IMR-90 (cell line): Measurements from ENCODE around the gene PYGL. TPM values are rescaled to one million over a fixed set of nuclear protein-coding genes. Genes with fewer than 3 reads are reported as not detected.

Source experiments
- ATAC-seq: fragments of 200-7000 bp; cut with Tn5 transposase; 2 replicates; pipeline ENCODE4 v1.9.1; 2020; ENCODE audit warnings: low read depth, mild to moderate bottlenecking, moderate library complexity
- BruUV-seq: library from RNA; stranded (reverse); fragments of 400-500 nt; replicated peaks from 2 replicates; lab custom pipeline; 2021; lab: Mats Ljungman, UMichigan
- CTCF ChIA-PET: fragments of 300-600 bp; formaldehyde crosslinking; extraction: SDS; loops from one replicate; lab custom pipeline; 2021; ENCODE audit warnings: antibody characterized with exemption; lab: Yijun Ruan, JAX
- POLR2A ChIA-PET: fragments of 300-600 bp; sonication (Branson Sonifier 250); formaldehyde crosslinking; loops from one replicate; lab custom pipeline; 2022; ENCODE audit warnings: antibody characterized with exemption; ENCODE audit not compliant: unreplicated experiment; lab: Charles Lee
- DNase-seq: peaks from one replicate; pipeline ENCODE4 v3.0.0; 2013
- H2AFZ ChIP-seq: replicated peaks from 2 replicates; pipeline ENCODE3; 2013; ENCODE audit warnings: low read length, mild to moderate bottlenecking; ENCODE audit not compliant: poor library complexity
- H2AK5ac ChIP-seq: 2 replicates; pipeline ENCODE4 v1.6.1; 2013; ENCODE audit warnings: low read depth, low read length, inconsistent platforms
- H2AK9ac ChIP-seq: replicated peaks from 2 replicates; pipeline ENCODE3; 2013; ENCODE audit warnings: mild to moderate bottlenecking, low read depth, low read length, moderate library complexity; ENCODE audit not compliant: poor library complexity
- H2BK120ac ChIP-seq: 2 replicates; pipeline ENCODE4 v1.6.1; 2013; ENCODE audit warnings: low read depth, low read length, inconsistent platforms
- H2BK15ac ChIP-seq: 3 replicates; pipeline ENCODE4 v1.6.1; 2013; ENCODE audit warnings: low read depth, low read length, inconsistent platforms
- H2BK20ac ChIP-seq: 2 replicates; pipeline ENCODE4 v1.6.1; 2013; ENCODE audit warnings: low read depth, mild to moderate bottlenecking, inconsistent platforms, low read length, moderate library complexity
- H2BK5ac ChIP-seq: 2 replicates; pipeline ENCODE4 v1.6.1; 2013; ENCODE audit warnings: mild to moderate bottlenecking, low read depth, low read length, inconsistent platforms; ENCODE audit not compliant: poor library complexity, severe bottlenecking
- H3K14ac ChIP-seq: replicated peaks from 2 replicates; pipeline ENCODE4 v1.6.1; 2013; ENCODE audit warnings: low read depth, low read length, inconsistent platforms
- H3K18ac ChIP-seq: 2 replicates; pipeline ENCODE4 v1.6.1; 2013; ENCODE audit warnings: low read depth, low read length, control low read depth
- H3K23ac ChIP-seq: 2 replicates; pipeline ENCODE4 v1.6.1; 2013; ENCODE audit warnings: low read depth, low read length, inconsistent platforms
- H3K27ac ChIP-seq: 2 replicates; pipeline ENCODE4 v1.5.1; 2013; ENCODE audit warnings: mild to moderate bottlenecking, control low read depth, low read length; ENCODE audit not compliant: insufficient read depth
- H3K27me3 ChIP-seq: 2 replicates; pipeline ENCODE4 v1.6.1; 2013; ENCODE audit warnings: low read length; ENCODE audit not compliant: control insufficient read depth, insufficient read depth
- H3K36me3 ChIP-seq: 2 replicates; pipeline ENCODE4 v1.6.1; 2013; ENCODE audit warnings: low read length, mixed read lengths; ENCODE audit not compliant: control insufficient read depth, insufficient read depth
- H3K4ac ChIP-seq: 2 replicates; pipeline ENCODE4 v1.6.1; 2013; ENCODE audit warnings: low read depth, low read length, inconsistent platforms
- H3K4me1 ChIP-seq: 2 replicates; pipeline ENCODE4 v1.6.1; 2013; ENCODE audit warnings: low read length, mixed read lengths; ENCODE audit not compliant: control insufficient read depth, insufficient read depth
- H3K4me2 ChIP-seq: 2 replicates; pipeline ENCODE4 v1.6.1; 2013; ENCODE audit warnings: low read depth, mild to moderate bottlenecking, control low read depth, low read length, moderate library complexity
- H3K4me3 ChIP-seq: 2 replicates; pipeline ENCODE4 v1.5.1; 2013; ENCODE audit warnings: low read depth, mild to moderate bottlenecking, control low read depth, low read length, moderate library complexity; ENCODE audit not compliant: insufficient read depth
- H3K56ac ChIP-seq: 2 replicates; pipeline ENCODE4 v1.6.1; 2013; ENCODE audit warnings: low read length, inconsistent platforms; ENCODE audit not compliant: insufficient read depth; ENCODE audit errors: extremely low read depth
- H3K79me1 ChIP-seq, 2 experiments: 2 replicates each; pipeline ENCODE4 v1.6.1; 2013; ENCODE audit warnings: low read length in 2 of 2, inconsistent platforms in 1 of 2, low read depth in 1 of 2
- H3K9ac ChIP-seq: 2 replicates; pipeline ENCODE4 v1.6.1; 2013; ENCODE audit warnings: low read depth, low read length, control low read depth
- H3K9me1 ChIP-seq: 2 replicates; pipeline ENCODE4 v1.6.1; 2013; ENCODE audit warnings: low read length, inconsistent platforms; ENCODE audit not compliant: insufficient read depth
- H3K9me3 ChIP-seq: 2 replicates; pipeline ENCODE4 v1.6.1; 2013; ENCODE audit warnings: low read length; ENCODE audit not compliant: control insufficient read depth, insufficient read depth
- H4K20me1 ChIP-seq: 2 replicates; pipeline ENCODE4 v1.6.1; 2013; ENCODE audit warnings: low read length, inconsistent platforms; ENCODE audit not compliant: insufficient read depth
- H4K5ac ChIP-seq: 2 replicates; pipeline ENCODE4 v1.6.1; 2013; ENCODE audit warnings: mild to moderate bottlenecking, low read depth, low read length, control low read depth
- H4K8ac ChIP-seq, 2 experiments: 2 replicates each; pipeline ENCODE4 v1.6.1; 2013; ENCODE audit warnings: low read depth in 2 of 2, low read length in 2 of 2, control low read depth in 1 of 2, inconsistent platforms in 1 of 2
- H4K91ac ChIP-seq: 2 replicates; pipeline ENCODE4 v1.6.1; 2013; ENCODE audit warnings: low read depth, low read length, inconsistent platforms; ENCODE audit not compliant: insufficient read depth
- BHLHE40 ChIP-seq: fragments of 150-350 bp; IDR thresholded peaks from 2 replicates; pipeline ENCODE4 v1.6.1; 2016; ENCODE audit warnings: mild to moderate bottlenecking, low read depth, low read length
- CEBPB ChIP-seq: IDR thresholded peaks from 2 replicates; pipeline ENCODE4 v1.6.1; 2012; ENCODE audit warnings: low read depth, low read length, improper control_type of control experiment
- CHD1 ChIP-seq: IDR thresholded peaks from 2 replicates; pipeline ENCODE4 v1.6.1; 2012; ENCODE audit warnings: low read depth, low read length, improper control_type of control experiment
- FOS ChIP-seq: fragments of 150-350 bp; IDR thresholded peaks from 2 replicates; pipeline ENCODE4 v1.6.1; 2016; ENCODE audit warnings: low read depth, low read length
- MAFK ChIP-seq: IDR thresholded peaks from 2 replicates; pipeline ENCODE4 v1.6.1; 2012; ENCODE audit warnings: low read depth, low read length, improper control_type of control experiment
- MAZ ChIP-seq: IDR thresholded peaks from 2 replicates; pipeline ENCODE4 v1.6.1; 2012; ENCODE audit warnings: low read depth, mild to moderate bottlenecking, low read length, improper control_type of control experiment, moderate library complexity, borderline replicate concordance
- MXI1 ChIP-seq: IDR thresholded peaks from 2 replicates; pipeline ENCODE4 v1.6.1; 2012; ENCODE audit warnings: low read depth, mild to moderate bottlenecking, low read length, moderate library complexity, borderline replicate concordance
- NFE2L2 ChIP-seq: fragments of 150-350 bp; IDR thresholded peaks from 2 replicates; pipeline ENCODE4 v1.6.1; 2016; ENCODE audit warnings: low read depth, mild to moderate bottlenecking, low read length
- POLR2A ChIP-seq: IDR thresholded peaks from 2 replicates; pipeline ENCODE4 v1.6.1; 2012; ENCODE audit warnings: mild to moderate bottlenecking, low read depth, low read length
- RAD21 ChIP-seq: IDR thresholded peaks from 2 replicates; pipeline ENCODE4 v1.6.1; 2012; ENCODE audit warnings: low read length, improper control_type of control experiment
- RCOR1 ChIP-seq: IDR thresholded peaks from 2 replicates; pipeline ENCODE4 v1.6.1; 2012; ENCODE audit warnings: mild to moderate bottlenecking, low read length, improper control_type of control experiment; ENCODE audit not compliant: insufficient replicate concordance
- RFX5 ChIP-seq: IDR thresholded peaks from 2 replicates; pipeline ENCODE4 v1.8.0; 2012; ENCODE audit warnings: low read depth, mild to moderate bottlenecking, low read length, moderate library complexity
- SMC3 ChIP-seq: fragments of 150-350 bp; IDR thresholded peaks from 2 replicates; pipeline ENCODE4 v1.6.1; 2016; ENCODE audit warnings: low read depth, mild to moderate bottlenecking, antibody characterized with exemption, low read length, moderate library complexity
- WGBS, 2 experiments: methylation state at CpG; one replicate each; pipeline versions ENCODE4 v1.1.5 to v1.1.7; 2013; ENCODE audit warnings: missing lambda C conversion rate in 2 of 2; ENCODE audit not compliant: insufficient read length in 1 of 2; ENCODE audit errors: extremely low coverage in 2 of 2; 5-methylcytosine and 5-hydroxymethylcytosine counted together
- dilution Hi-C: fragments of 300-500 bp; cut with HindIII; formaldehyde crosslinking; loops from one replicate; pipeline ENCODE4 v1.14.3; 2018; ENCODE audit warnings: low sequenced_read_pairs; ENCODE audit not compliant: unreplicated experiment
- in situ Hi-C: fragments of 300-500 bp; cut with MboI; formaldehyde crosslinking; loops from 3 replicates; pipeline ENCODE4 v1.14.3; 2019; ENCODE audit warnings: low sequenced_read_pairs, inconsistent platforms, mixed read lengths
- intact Hi-C: fragments of 100-400 bp; cut with micrococcal nuclease; formaldehyde crosslinking; loops from 2 replicates; pipeline ENCODE4 v1.10.0; 2022
- polyA plus RNA-seq, 3 experiments: library from polyadenylated mRNA; depleted of rRNA; stranded (reverse); fragments of >200 nt; gene quantifications; 2 replicates each; pipeline ENCODE4 v1.2.3, GENCODE V29; 2012; ENCODE audit warnings: low replicate concordance in 1 of 3
- total RNA-seq: library from RNA; depleted of rRNA; stranded (reverse); fragments of >200 nt; gene quantifications from 2 replicates; pipeline ENCODE4 v1.2.3, GENCODE V29; 2012
- TF ChIP-seq, protein P1 (sequence below): fragments of 150-350 bp; IDR thresholded peaks from 2 replicates; pipeline ENCODE4 v1.6.1; 2017; ENCODE audit warnings: mild to moderate bottlenecking, antibody characterized with exemption, low read length, low read depth
- TF ChIP-seq, protein P2 (sequence below): fragments of 150-350 bp; IDR thresholded peaks from 2 replicates; pipeline ENCODE4 v1.6.1; 2016; ENCODE audit warnings: low read depth, mild to moderate bottlenecking, low read length, moderate library complexity, borderline replicate concordance
- TF ChIP-seq, protein P3 (sequence below): conservative IDR thresholded peaks from 2 replicates; pipeline ENCODE4 v1.5.1; 2012; ENCODE audit warnings: mild to moderate bottlenecking, low read depth, low read length, improper control_type of control experiment

The PYGL gene
- total and polyA plus RNA-seq, 2 of the 4 experiments (the other 2 are of a cell fraction), result 52.3 to 70.4 TPM

DNA sequence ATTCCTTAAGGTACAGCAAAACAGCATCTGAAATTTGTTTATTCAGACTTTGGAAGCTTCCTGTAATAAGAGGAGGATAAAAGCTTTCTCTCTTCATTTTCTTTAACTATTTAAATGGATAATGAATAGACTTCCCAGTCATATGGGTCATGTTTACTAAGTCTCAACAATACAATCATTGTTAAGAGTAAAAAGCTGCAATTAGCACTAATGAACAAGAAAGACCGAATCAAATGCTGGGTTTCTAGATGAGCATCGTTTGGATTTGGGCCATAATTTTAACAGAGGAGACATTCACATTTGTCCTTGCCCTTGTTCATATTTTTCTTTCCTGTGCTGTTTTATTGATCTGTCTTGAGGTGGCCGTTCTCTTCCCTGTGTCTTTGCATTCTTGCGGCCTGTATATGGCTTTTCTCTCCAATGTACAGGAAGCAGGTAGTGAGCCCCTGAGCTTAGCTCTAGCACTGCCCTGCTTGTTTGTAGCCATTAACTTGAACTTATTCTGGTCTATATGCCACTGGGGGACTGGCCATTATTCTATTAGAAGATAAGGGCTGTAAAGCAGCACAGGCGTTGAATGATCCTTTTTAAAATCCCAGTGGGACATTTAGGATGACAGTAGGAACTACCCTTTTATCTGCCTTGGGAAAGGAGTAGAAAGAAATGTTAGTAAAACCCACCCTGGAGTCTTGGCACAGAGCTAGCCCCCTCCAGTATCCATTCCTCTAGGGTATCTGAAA lies 37.8 kb downstream of the PYGL start:
- Histone ChIP-seq H3K4me1 (no peaks in the 10 kb centered on the region), H3K9me3 (peaks cover 3% of the 10 kb centered on the region; the same call in 1 of the 2 replicates), H3K36me3 (peaks cover 20% of the 10 kb centered on the region), H2BK5ac (no peak overlapping the region), H4K20me1 (no peaks in the 10 kb centered on the region), H3K79me1 (no peaks in the 10 kb centered on the region), H2BK15ac (no peak overlapping the region), H4K5ac (no peak overlapping the region), H2BK20ac (no peak overlapping the region), H3K9me1 (no peaks in the 10 kb centered on the region), H4K8ac (no peak overlapping the region), H3K23ac (no peak overlapping the region), H3K4me3 (no peak overlapping the region), H3K27ac (no peak overlapping the region), H3K56ac (no peak overlapping the region), H3K18ac (no peak overlapping the region), H2AK5ac (no peak overlapping the region), H3K27me3 (no peaks in the 10 kb centered on the region), H2BK120ac (no peak overlapping the region), H2AFZ (no peak overlapping the region), H3K4ac (no peak overlapping the region), H3K4me2 (no peak overlapping the region), H2AK9ac (no peak overlapping the region), H3K9ac (no peak overlapping the region), H3K14ac (no peak overlapping the region), H4K91ac (no peak overlapping the region)
- intact Hi-C loops, result no loop called here
- ATAC-seq (no peak), DNase-seq (no peak)
- in situ Hi-C loops, result no loop called here
- ChIA-PET CTCF (interaction anchor here (1.5 kb wide), 1 partner anchor 10 kb away, joined by 3 read pairs; no protein-coding TSS in a partner anchor), POLR2A (no interaction called here)
- dilution Hi-C loops, result no loop called here
- no peak for TF ChIP-seq CHD1
- no peak for TF ChIP-seq MAFK
- TF ChIP-seq, protein P1, sequence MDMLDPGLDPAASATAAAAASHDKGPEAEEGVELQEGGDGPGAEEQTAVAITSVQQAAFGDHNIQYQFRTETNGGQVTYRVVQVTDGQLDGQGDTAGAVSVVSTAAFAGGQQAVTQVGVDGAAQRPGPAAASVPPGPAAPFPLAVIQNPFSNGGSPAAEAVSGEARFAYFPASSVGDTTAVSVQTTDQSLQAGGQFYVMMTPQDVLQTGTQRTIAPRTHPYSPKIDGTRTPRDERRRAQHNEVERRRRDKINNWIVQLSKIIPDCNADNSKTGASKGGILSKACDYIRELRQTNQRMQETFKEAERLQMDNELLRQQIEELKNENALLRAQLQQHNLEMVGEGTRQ, result no peak
- TF ChIP-seq BHLHE40, result no peak
- no peak for TF ChIP-seq RCOR1
- no peak for TF ChIP-seq FOS
- no peak for TF ChIP-seq POLR2A
- TF ChIP-seq RFX5, result no peak
- TF ChIP-seq MXI1, result no peak
- TF ChIP-seq CEBPB, result no peak
- TF ChIP-seq MAZ, result no peak
- no peak for TF ChIP-seq RAD21
- TF ChIP-seq NFE2L2, result no peak
- no peak for TF ChIP-seq SMC3
- TF ChIP-seq, protein P2, sequence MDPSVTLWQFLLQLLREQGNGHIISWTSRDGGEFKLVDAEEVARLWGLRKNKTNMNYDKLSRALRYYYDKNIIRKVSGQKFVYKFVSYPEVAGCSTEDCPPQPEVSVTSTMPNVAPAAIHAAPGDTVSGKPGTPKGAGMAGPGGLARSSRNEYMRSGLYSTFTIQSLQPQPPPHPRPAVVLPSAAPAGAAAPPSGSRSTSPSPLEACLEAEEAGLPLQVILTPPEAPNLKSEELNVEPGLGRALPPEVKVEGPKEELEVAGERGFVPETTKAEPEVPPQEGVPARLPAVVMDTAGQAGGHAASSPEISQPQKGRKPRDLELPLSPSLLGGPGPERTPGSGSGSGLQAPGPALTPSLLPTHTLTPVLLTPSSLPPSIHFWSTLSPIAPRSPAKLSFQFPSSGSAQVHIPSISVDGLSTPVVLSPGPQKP, result no peak
- TF ChIP-seq, protein P3, sequence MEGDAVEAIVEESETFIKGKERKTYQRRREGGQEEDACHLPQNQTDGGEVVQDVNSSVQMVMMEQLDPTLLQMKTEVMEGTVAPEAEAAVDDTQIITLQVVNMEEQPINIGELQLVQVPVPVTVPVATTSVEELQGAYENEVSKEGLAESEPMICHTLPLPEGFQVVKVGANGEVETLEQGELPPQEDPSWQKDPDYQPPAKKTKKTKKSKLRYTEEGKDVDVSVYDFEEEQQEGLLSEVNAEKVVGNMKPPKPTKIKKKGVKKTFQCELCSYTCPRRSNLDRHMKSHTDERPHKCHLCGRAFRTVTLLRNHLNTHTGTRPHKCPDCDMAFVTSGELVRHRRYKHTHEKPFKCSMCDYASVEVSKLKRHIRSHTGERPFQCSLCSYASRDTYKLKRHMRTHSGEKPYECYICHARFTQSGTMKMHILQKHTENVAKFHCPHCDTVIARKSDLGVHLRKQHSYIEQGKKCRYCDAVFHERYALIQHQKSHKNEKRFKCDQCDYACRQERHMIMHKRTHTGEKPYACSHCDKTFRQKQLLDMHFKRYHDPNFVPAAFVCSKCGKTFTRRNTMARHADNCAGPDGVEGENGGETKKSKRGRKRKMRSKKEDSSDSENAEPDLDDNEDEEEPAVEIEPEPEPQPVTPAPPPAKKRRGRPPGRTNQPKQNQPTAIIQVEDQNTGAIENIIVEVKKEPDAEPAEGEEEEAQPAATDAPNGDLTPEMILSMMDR, result no peak
- no TSS peak for BruUV-seq
- 62% methylated on average over 2 of the region's 5 CpGs; no CpG with 5 or more reads in 1 of the 2 experiments for WGBS, 2 experiments
